Peyer's patch (tissue), 4 donors: Measurements from ENCODE around the gene SALL4.

ENCODE experiments used
- CTCF ChIP-seq, 6 experiments: fragments of 450-650 bp in 4 of 6; fragments of 200-600 bp in 2 of 6; sonication (generic) in 1 of 6; IDR thresholded peaks; one replicate each; pipeline ENCODE4 v1.5.1; 2017 to 2019; ENCODE audit warnings: antibody characterized with exemption in 6 of 6, mild to moderate bottlenecking in 3 of 6, moderate library complexity in 1 of 6
- POLR2A ChIP-seq, 2 donors: fragments of 450-650 bp; IDR thresholded peaks; one replicate each; pipeline ENCODE4 v1.5.1; 2017; ENCODE audit warnings: antibody characterized with exemption in 2 of 2, mild to moderate bottlenecking in 2 of 2, moderate library complexity in 2 of 2

- TF ChIP-seq CTCF (IDR thresholded peaks at IDR 0.05) (no peak), POLR2A (IDR thresholded peaks at IDR 0.05) (no peak)
These were observed 67.2 kb downstream of the SALL4 start for GRCh38 chr20:51734876-51735720.
